ENCODE data around the gene AQP9. TPM values are rescaled to one million over a fixed set of nuclear protein-coding genes. Genes with fewer than 3 reads are reported as not detected.

AQP9 gene
- total RNA-seq, 2 donors from 2014 or later, result 1.1 to 2.9 TPM

DNA sequence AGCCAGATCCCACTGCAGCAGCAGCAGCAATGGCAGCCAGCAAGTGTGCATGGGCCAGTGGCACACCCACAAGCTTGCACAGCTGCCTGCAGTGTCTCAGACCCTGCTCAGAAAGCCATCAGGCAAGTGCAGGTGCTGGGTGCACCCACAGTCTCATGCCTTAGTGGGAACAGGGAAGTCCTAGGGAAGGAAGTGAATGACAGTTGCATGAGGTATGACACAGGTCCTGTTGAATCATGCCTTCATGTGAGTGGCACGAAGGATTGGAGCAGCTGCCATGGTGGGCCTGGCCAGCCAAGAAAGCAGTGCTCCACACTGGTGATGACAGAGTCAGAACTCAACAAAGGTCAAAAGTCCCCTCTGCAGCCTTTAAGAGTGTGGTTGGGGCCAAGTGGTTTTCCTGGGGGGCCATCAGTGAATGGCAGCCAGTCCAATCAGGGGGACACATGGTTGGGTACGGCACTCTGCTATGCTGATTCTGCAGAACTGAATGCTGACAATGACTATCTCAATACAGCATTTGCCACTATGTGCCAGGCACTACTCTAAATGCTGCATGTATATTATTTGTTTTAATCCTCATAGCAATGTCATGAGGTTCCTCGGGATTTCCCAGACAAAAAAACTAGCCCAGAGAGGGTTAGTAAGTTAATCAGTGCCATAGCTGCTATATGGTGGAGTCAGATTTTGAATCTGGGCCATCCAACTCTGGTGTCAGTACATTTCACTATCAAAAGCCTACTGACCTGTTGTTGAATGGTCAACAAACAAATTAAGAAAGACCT lies 94.3 kb downstream of the AQP9 start:
- TF ChIP-seq, protein P1, sequence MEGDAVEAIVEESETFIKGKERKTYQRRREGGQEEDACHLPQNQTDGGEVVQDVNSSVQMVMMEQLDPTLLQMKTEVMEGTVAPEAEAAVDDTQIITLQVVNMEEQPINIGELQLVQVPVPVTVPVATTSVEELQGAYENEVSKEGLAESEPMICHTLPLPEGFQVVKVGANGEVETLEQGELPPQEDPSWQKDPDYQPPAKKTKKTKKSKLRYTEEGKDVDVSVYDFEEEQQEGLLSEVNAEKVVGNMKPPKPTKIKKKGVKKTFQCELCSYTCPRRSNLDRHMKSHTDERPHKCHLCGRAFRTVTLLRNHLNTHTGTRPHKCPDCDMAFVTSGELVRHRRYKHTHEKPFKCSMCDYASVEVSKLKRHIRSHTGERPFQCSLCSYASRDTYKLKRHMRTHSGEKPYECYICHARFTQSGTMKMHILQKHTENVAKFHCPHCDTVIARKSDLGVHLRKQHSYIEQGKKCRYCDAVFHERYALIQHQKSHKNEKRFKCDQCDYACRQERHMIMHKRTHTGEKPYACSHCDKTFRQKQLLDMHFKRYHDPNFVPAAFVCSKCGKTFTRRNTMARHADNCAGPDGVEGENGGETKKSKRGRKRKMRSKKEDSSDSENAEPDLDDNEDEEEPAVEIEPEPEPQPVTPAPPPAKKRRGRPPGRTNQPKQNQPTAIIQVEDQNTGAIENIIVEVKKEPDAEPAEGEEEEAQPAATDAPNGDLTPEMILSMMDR (IDR thresholded peaks at IDR 0.05), result no peak
- Histone ChIP-seq H3K27me3 (no peaks in the 10 kb centered on the region), H3K27ac (no peak overlapping the region), H3K4me3 (no peak overlapping the region), H3K9me3 (no peaks in the 10 kb centered on the region), H3K36me3 (no peaks in the 10 kb centered on the region), H3K4me1 (peaks cover 0 to 35% of the 10 kb centered on the region in 2 donors)
- no peak for DNase-seq (ENCODE audit: low spot score)

DNA sequence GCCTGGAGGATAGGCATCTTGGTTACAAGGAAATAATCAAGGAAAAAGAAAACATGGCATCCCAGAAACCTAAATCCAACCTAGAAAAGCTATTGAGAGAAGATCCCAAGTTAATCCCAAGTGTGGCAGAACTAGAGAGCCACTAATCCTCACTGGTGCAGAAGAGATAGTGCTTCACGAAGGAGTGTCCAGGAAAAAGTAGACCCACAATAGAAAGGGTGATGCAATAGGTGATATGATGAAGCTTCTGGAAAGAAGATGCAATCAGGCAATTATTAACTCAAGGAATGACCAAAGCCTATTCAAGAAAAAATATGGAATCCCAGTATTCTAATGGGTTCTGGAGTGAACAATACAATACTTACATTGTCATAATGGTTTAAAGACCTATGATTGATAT lies 95.2 kb downstream of the AQP9 start:
- H3K4me3 ChIP-seq, result no peak overlapping the region
- TF ChIP-seq, protein P1 (IDR thresholded peaks at IDR 0.05), result no peak
- H3K9me3 ChIP-seq, result no peaks in the 10 kb centered on the region
- H3K27ac ChIP-seq, result no peak overlapping the region
- no peak for DNase-seq (ENCODE audit: low spot score)
- H3K27me3 ChIP-seq, result no peaks in the 10 kb centered on the region
- no peaks in the 10 kb centered on the region for H3K36me3 ChIP-seq
- H3K4me1 ChIP-seq, result peaks cover 0 to 32% of the 10 kb centered on the region in 2 donors

Other genes starting within 250 kb of the AQP9 start
- 10 to 100 TPM; 38.7 to 47.8 TPM for gene ALDH1A2, start 72.7 kb upstream of the AQP9 start, total RNA-seq

Measured in right atrium auricular region (tissue), 2 donors.